Uterus (tissue), 4 donors: Measurements from ENCODE around the gene MAP3K20. TPM values are rescaled to one million over a fixed set of nuclear protein-coding genes. Genes with fewer than 3 reads are reported as not detected.
"Not testable (repeated sequence)": the region's sequence is repeated elsewhere in the genome, so short reads cannot be mapped to it uniquely, and the experiment has no call there.

Experiments used
- DNase-seq, 2 donors: peaks; one replicate each; pipeline ENCODE4 v3.0.0-alpha.2; 2019 to 2020
- H3K27ac ChIP-seq, 2 donors: fragments of 200-600 bp; sonication (generic); 1 replicate in 1 of 2; 2 replicates in 1 of 2; pipeline ENCODE4 v1.5.1; 2016 to 2018
- H3K27me3 ChIP-seq, 2 donors: fragments of 200-600 bp; sonication (generic); one replicate each; pipeline ENCODE4 v1.5.1; 2018 to 2019; ENCODE audit warnings: control low read depth in 1 of 2
- H3K36me3 ChIP-seq, 2 donors: fragments of 200-600 bp; sonication (generic); one replicate each; pipeline ENCODE4 v1.5.1; 2019; ENCODE audit warnings: control low read depth in 1 of 2
- H3K4me1 ChIP-seq, 2 donors: fragments of 200-600 bp; sonication (generic); one replicate each; pipeline ENCODE4 v1.5.1; 2018 to 2019; ENCODE audit warnings: control low read depth in 1 of 2
- H3K4me3 ChIP-seq, 2 donors: fragments of 200-600 bp; sonication (generic); 1 replicate in 1 of 2; 2 replicates in 1 of 2; pipeline ENCODE4 v1.5.1; 2018 to 2019; ENCODE audit warnings: mild to moderate bottlenecking in 1 of 2
- H3K9me3 ChIP-seq, 2 donors: fragments of 200-600 bp; sonication (generic); one replicate each; pipeline ENCODE4 v1.5.1; 2019; ENCODE audit warnings: control low read depth in 1 of 2
- POLR2A ChIP-seq, 2 donors: fragments of 450-650 bp; IDR thresholded peaks; one replicate each; pipeline ENCODE4 v1.6.1; 2016; ENCODE audit warnings: antibody characterized with exemption in 2 of 2, mild to moderate bottlenecking in 1 of 2, moderate library complexity in 1 of 2
- intact Hi-C: fragments of 100-400 bp; cut with DNase I; formaldehyde crosslinking; loops from one replicate; pipeline ENCODE4 v1.15.1; 2023; ENCODE audit warnings: low total_unique reads
- total RNA-seq, 4 donors: library from RNA; depleted of rRNA in 3 of 4; stranded (reverse); fragments of >200 nt in 3 of 4; gene quantifications; one replicate each; pipeline versions ENCODE4 v1.1.0 to v1.2.4, GENCODE V29; 2014 to 2023
- TF ChIP-seq, protein P1 (sequence below), 4 experiments: fragments of 200-600 bp in 2 of 4; fragments of 450-650 bp in 2 of 4; sonication (generic) in 2 of 4; IDR thresholded peaks; one replicate each; pipeline ENCODE4 v1.5.1; 2016 to 2019; ENCODE audit warnings: antibody characterized with exemption in 4 of 4, mild to moderate bottlenecking in 2 of 4, moderate library complexity in 1 of 4
- donor health status: DM: yes; HTN: yes; CAD: no.

MAP3K20 gene
- total RNA-seq, 4 donors from 2014 or later: 47.6 to 183 (median 124) TPM

DNA sequence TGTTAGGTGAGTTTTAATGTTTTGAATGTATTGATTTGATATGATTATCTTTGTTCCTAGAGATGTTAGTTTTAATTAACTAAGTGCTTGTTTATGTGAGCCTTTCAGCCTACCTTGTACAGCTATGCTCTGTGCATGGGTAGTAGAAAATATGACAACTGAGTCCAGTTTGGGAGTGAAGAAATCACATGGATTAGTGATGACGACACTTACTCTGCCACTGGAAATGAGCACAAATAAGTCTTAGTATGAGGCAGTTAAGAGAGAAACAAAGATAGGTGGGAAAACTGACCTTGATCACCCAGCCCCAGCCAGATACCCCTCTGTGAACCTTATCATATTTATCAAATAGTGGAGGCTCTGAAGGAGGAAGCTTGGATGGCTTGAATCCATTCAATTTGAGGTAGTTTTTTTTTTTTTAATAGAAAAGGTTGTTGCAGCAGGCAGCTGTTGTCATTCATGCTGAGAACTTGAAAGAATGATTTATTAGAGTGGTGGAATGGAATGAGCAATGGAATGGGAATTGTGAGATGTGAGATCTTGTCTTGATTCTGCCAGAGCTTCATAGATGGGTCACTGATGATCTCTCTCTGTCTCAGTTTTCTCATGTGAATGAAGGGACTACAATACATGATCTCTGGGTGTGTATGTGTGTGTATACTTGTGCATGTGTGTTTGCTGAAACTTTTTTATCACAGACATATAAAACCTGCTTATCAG lies 96.4 kb downstream of the MAP3K20 start:
- Histone ChIP-seq H3K9me3 (no peaks in the 10 kb centered on the region), H3K36me3 (no peaks in the 10 kb centered on the region), H3K27ac (no peak overlapping the region), H3K27me3 (no peaks in the 10 kb centered on the region), H3K4me3 (no peak overlapping the region), H3K4me1 (peaks cover 0 to 4% of the 10 kb centered on the region in 2 donors)
- TF ChIP-seq, protein P1, sequence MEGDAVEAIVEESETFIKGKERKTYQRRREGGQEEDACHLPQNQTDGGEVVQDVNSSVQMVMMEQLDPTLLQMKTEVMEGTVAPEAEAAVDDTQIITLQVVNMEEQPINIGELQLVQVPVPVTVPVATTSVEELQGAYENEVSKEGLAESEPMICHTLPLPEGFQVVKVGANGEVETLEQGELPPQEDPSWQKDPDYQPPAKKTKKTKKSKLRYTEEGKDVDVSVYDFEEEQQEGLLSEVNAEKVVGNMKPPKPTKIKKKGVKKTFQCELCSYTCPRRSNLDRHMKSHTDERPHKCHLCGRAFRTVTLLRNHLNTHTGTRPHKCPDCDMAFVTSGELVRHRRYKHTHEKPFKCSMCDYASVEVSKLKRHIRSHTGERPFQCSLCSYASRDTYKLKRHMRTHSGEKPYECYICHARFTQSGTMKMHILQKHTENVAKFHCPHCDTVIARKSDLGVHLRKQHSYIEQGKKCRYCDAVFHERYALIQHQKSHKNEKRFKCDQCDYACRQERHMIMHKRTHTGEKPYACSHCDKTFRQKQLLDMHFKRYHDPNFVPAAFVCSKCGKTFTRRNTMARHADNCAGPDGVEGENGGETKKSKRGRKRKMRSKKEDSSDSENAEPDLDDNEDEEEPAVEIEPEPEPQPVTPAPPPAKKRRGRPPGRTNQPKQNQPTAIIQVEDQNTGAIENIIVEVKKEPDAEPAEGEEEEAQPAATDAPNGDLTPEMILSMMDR (IDR thresholded peaks at IDR 0.05): no peak
- no peak for TF ChIP-seq POLR2A (IDR thresholded peaks at IDR 0.05)
- no peak for DNase-seq
- intact Hi-C loops: no loop called here

DNA sequence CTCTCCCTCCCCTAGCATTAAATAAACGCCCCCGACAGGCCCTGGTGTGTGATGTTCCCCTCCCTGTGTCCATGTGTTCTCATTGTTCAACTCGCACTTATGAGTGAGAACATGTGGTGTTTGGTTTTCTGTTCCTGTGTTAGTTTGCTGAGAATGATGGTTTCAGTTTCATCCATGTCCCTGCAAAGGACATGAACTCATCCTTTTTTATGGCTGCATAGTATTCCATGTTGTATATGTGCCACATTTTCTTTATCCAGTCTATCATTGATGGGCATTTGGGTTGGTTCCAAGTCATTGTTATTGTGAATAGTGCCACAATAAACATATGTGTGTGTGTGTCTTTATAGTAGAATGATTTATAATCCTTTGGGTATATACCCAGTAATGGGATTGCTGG lies 98.7 kb downstream of the MAP3K20 start:
- H3K4me1 ChIP-seq, H3K27me3 ChIP-seq, H3K27ac ChIP-seq, intact Hi-C loops, DNase-seq, H3K4me3 ChIP-seq, H3K9me3 ChIP-seq, H3K36me3 ChIP-seq: not testable (repeated sequence)

DNA sequence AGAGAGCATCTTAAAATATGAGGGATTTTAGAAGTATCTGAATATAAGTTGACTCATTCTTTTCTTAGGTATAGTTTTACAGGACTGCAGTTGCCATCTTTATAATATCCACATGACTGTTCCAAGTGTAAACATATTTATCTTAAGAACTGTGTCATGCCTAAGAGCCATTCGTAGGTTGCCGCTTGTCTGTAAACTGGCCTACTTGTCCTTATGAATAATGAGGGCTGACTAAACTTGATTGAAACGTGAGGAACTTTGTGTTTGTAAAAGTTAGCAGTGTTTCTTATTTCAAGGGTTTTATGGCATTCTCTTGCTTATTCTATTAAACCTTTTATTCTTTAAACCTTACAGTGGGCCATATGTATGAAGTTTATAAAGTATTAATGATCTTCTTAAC lies 99.6 kb downstream of the MAP3K20 start:
- Histone ChIP-seq H3K27ac (no peak overlapping the region), H3K4me1 (peaks cover 0 to 4% of the 10 kb centered on the region in 2 donors), H3K36me3 (no peaks in the 10 kb centered on the region), H3K4me3 (no peak overlapping the region), H3K27me3 (no peaks in the 10 kb centered on the region), H3K9me3 (no peaks in the 10 kb centered on the region)
- DNase-seq: no peak
- intact Hi-C loops: no loop called here
- no peak for TF ChIP-seq POLR2A (IDR thresholded peaks at IDR 0.05)
- TF ChIP-seq, protein P1 (IDR thresholded peaks at IDR 0.05): no peak

DNA sequence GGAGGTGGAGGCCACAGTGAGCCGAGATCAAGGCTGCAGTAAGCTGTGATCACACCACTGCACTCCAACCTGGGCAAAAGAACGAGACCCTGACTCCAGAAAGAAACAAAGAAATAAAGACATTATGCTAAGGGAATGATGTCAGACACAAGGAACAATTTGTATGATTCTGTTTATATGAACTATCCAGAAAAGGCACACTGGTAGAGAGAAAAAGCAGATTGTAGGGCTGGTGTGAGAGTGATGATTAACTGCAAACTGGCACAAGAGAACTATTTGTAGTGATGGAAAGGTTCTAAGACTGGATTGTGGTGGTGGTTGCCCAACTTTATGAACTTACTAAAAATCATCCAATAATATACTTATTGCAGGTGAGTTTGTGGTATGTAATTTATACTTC lies 106.3 kb downstream of the MAP3K20 start:
- no peak overlapping the region for H3K4me3 ChIP-seq
- peaks cover 0 to 5% of the 10 kb centered on the region in 2 donors for H3K4me1 ChIP-seq
- no peaks in the 10 kb centered on the region for H3K9me3 ChIP-seq
- TF ChIP-seq, protein P1 (IDR thresholded peaks at IDR 0.05): no peak
- TF ChIP-seq POLR2A (IDR thresholded peaks at IDR 0.05): no peak
- no peaks in the 10 kb centered on the region for H3K36me3 ChIP-seq
- H3K27me3 ChIP-seq: no peaks in the 10 kb centered on the region
- intact Hi-C loops: no loop called here
- H3K27ac ChIP-seq: peak overlapping the region in 1 of 2 donors; percentile 27
- no peak for DNase-seq

DNA sequence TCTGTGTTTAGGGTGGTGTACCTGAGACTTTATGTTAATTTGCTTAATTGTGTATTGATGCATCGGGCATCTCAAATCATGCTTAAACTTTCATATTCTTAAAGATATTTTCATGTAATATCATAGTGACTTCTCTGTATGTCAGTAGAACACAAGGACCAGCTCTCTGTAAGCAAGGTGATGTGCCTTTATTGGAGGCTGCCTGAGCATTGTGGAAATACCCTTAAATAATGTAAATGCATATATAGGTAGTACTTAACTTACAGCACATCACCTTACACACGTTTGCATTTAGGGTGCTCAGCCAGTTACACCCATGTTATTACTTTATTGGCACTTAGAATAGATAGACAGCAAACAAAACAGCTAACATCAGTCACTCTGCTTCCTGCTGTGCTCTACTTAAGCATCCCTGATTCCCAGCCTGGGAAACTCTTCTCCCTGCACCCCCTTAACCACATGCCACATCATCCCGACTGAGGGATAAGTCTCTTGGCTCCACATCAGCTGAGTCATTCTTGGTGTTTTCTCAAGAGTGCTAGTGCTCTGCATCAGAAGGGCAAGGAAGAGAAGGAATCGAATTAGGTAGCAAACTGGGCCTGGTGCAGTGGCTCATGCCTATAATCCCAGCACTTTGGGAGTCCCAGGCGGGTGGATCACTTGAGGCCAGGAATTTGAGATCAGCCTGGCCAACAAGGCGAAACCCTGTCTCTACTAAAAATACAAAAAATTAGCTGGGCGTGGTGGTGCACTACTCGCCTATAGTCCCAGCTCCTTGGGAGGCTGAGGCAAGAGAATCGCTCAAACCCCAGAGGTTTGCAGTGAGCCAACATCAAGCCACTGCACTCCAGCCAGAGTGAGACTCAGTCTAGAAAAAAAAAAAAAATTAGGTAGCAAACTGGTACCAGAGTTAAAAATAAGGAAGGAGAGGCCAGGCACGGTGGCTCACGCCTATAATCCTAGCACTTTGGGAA lies 108.7 kb downstream of the MAP3K20 start:
- Histone ChIP-seq H3K4me1 (peaks cover 0 to 5% of the 10 kb centered on the region in 2 donors), H3K9me3 (no peaks in the 10 kb centered on the region), H3K27me3 (no peaks in the 10 kb centered on the region), H3K4me3 (no peak overlapping the region), H3K36me3 (no peaks in the 10 kb centered on the region), H3K27ac (peak overlapping the region; percentile 38 to 76)
- DNase-seq: peak; percentile 54 to 78
- TF ChIP-seq, protein P1 (IDR thresholded peaks at IDR 0.05): no peak
- intact Hi-C loops: no loop called here
